ENCODE results near the gene IPCEF1.

IPCEF1 gene

DNA sequence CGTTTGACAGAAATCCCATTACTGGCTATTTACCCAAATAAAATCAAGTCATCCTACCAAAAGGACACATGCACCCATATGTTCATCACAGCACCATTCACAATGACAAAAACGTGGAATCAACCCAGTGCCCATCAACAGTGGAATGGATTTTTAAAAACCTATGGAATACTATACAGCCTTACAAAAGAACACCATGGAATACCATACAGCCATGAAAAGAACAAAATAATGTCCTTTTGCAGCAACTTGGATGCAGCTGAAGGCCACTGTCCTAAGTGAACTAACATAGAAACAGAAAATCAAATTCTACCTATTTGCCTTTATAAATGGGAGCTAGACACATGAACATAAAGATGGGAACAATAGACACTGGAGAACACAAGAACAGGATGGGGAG is 17.4 kb upstream of the IPCEF1 start:
- DNase-seq (ENCODE audit: low read depth, low spot score), result no peak

DNA sequence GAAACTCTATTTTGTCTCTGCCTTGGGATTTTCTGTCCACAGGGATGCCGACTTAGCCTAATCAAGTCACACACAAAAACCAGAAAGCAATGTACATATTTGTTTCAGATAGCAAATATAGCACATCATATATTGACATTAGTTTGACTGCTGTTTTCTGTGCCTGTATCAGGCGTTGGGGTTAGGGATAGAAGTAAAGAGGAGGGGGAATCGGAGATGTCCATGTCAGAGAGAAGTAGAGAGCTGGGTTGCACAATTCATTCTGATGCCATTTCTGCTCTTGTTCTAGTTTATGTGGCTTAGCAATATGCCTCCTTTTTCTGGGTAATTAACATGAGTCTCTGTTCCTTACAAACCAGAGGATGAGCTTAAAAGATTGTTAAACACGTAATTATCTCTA is 14.7 kb upstream of the IPCEF1 start:
- no peak for DNase-seq (ENCODE audit: low read depth, low spot score)

- no peak for DNase-seq (ENCODE audit: low read depth, low spot score)
Measured at GRCh38 chr6:154370545-154370944, 13.9 kb upstream of the IPCEF1 start.

GRCh38 chr6:154367839-154368695 is 11.5 kb upstream of the IPCEF1 start:
- no peak for DNase-seq (ENCODE audit: low read depth, low spot score)

DNA sequence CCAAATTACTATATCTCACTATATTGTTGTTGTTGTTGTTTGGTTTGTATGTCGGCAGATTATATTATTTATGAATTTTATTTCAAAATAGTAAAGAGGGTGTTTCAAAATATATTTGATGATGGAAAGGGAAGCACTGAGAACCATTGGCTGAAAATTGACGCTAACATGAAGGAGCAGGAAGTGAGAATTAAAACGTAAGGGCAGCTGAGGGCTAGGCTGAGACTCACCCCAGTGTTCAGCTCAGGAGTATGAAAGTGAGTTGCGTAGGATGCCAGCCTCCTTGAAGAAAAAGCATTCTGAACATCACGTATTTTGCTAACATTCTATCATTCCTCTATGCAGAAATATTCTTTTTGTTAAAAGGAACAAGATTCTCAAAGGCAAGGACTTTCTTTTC is 10.7 kb upstream of the IPCEF1 start:
- no peak for DNase-seq (ENCODE audit: low read depth, low spot score)

GRCh38 chr6:154363821-154364220 is 7.2 kb upstream of the IPCEF1 start:
- no peak for DNase-seq (ENCODE audit: low read depth, low spot score)

GRCh38 chr6:154361476-154361875 is 4.9 kb upstream of the IPCEF1 start:
- no peak for DNase-seq (ENCODE audit: low read depth, low spot score)

GRCh38 chr6:154360476-154360875 is 3.9 kb upstream of the IPCEF1 start:
- no peak for DNase-seq (ENCODE audit: low read depth, low spot score)

DNA sequence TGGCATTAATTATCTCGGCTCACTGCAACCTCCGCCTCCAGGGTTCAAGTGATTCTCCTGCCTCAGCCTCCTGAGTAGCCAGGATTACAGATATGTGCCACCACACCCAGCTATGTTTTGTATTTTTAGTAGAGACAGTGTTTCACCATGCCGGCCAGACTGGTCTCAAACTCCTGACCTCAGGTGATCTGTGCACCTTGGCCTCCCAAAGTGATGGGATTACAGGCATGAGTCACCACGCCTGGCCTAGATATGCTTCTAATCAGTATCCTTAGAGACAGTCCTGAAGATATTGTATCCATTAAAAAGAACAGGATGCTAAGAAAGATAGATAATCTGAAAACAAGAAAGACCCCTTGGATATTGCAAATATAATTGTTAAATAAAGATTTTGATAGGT is 3.1 kb upstream of the IPCEF1 start:
- DNase-seq (ENCODE audit: low read depth, low spot score), result no peak

DNA sequence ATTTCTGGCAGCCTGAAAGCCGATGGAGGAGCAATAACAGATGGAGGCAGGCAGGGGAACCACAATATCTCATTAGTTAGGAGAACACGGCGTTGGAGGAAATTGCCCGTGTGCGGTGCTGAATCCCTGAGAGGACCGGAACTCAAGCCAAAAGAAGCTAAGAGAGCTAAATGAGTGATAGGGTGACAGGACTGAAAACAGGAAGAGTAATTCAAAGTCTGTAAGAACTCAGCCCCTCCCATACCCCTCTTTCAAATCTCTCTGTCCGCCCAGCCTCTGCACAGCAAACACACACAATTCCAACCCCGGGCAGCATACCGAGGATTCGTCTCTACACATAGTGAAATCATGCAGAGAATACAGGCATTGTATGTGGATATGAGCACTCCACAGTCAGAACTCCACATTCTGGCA is 2.6 kb upstream of the IPCEF1 start:
- DNase-seq (ENCODE audit: low read depth, low spot score), result no peak

- no peak for DNase-seq (ENCODE audit: low read depth, low spot score)
Measured at GRCh38 chr6:154358019-154358545, 1.5 kb upstream of the IPCEF1 start.

GRCh38 chr6:154356113-154356512 is 490 bp downstream of the IPCEF1 start:
- DNase-seq (ENCODE audit: low read depth, low spot score), result no peak

DNA sequence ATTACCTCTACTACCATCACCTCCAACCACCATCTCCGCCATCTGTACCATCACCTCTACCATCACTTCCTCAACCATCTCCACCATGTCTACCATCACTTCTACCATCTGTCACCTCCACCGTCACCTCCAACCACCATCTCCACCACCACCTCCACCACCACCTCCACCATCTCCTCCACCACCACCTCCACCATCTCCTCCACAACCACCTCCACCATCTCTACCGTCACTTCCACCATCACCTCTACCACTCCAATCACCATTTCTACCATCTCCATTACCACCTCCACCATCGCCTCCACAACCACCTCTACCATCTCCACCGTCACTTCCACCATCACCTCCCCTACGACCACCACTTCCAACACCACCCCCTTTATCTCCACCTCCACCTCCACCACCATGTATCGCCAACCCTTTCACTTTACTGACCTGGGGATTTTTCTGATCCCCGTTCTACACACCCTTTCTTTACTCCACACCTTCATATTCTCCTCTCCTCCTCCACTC is 2.3 kb downstream of the IPCEF1 start:
- DNase-seq (ENCODE audit: low read depth, low spot score), result no peak

DNA sequence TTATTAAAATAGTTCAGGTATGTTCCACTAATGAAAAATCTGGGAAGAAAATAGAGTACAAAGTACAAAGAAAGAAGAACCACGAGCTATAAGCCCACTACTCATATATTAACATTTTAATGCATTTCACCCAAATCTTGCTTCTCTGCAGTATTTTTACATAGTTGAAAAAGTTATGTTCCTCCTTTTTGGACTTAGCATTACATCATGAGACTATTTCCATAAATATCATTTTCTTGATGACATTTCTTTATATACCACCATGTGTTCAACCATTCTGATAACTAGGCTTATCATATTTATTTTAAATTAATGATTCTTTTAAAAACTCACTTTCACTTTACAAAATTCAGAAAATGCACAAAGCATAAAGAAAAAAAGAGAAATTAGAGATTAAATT is 3.0 kb downstream of the IPCEF1 start:
- DNase-seq (ENCODE audit: low read depth, low spot score), result no peak

DNA sequence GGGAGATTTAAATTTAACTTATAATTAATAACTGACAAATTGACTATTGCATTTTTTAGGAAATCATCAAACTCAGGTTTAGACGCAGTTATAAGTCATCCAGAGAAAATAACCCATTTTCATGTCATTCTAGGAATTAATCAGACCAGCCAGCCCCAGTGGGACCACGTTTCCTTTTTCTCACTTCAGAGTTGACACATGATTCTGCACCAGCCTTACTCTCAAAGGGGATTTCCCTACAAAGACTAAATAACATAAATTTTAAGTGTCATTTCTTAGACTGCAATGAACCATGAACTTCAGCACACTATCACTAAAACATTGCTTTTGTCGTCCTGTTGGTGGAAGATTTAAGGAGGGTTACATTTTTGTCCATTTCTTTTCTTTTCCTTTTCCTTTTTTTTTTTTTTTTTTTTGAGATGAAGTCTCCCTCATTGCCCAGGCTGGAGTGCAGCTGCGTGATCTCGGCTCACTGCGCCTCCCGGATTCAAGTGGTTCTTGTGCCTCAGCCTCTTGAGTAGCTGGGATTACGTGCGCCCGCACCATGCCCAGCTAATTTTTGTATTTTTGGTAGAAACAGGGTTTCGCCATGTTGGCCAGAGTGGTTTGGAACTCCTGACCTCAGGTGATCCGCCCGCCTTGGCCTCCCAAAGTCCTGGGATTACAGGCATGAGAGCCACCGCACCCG is 3.6 kb downstream of the IPCEF1 start:
- DNase-seq (ENCODE audit: low read depth, low spot score), result no peak

DNA sequence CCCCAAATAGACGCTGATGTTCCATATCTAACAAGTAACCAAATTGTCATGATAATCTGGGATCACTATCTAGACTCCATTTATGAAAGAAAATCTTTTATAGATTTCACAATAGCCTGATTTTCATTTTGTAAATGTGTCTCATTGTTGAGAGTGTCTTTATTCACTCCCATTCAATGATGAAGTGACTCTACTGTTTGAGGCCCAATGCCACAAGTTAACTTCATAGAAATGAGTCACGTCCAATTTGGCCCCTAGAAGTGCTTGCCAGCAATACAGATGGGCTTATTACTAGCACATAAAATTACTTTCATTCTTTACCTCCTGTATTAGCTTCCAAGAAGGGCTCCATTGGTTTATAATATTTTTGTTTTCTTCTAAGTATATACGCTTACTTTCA is 6.3 kb downstream of the IPCEF1 start:
- no peak for DNase-seq (ENCODE audit: low read depth, low spot score)

DNA sequence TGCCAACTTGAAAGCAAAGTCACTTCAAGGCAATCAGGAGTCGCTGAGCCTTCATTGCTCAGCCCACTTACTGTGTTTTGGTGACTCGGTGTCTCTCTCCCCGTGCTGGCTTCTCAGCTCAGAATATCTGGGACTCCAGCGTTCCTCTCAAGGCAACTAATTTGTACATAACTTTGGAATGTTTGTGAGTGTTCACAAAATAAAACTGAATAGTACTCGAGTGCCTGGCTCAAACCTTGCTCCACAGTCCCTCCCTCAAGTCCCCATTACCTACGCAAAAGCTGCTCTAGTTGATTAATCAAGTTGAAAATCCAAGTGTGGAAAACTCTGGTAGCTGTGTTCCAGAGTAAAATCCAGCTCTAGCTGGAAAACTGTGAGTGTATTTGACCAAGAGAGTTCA is 8.6 kb downstream of the IPCEF1 start:
- no peak for DNase-seq (ENCODE audit: low read depth, low spot score)

DNA sequence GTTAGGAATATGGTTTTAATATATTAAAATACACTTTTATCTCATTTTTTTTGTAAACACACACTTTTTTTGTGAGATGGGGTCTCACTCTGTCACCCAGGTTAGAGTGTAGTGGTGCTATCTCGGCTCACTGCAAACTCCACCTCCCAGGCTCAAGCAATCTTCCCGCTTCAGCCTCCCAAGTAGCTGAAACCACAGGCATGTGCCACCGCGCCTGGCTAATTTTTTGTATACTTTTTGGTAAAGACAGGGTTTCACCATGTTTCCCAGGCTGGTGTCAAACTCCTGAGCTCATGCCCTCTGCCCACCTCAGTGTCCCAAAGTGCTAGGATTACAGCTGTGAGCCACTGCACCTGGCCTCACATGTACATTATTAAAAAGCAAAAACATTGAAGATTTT is 10.8 kb downstream of the IPCEF1 start:
- DNase-seq (ENCODE audit: low read depth, low spot score), result no peak

DNA sequence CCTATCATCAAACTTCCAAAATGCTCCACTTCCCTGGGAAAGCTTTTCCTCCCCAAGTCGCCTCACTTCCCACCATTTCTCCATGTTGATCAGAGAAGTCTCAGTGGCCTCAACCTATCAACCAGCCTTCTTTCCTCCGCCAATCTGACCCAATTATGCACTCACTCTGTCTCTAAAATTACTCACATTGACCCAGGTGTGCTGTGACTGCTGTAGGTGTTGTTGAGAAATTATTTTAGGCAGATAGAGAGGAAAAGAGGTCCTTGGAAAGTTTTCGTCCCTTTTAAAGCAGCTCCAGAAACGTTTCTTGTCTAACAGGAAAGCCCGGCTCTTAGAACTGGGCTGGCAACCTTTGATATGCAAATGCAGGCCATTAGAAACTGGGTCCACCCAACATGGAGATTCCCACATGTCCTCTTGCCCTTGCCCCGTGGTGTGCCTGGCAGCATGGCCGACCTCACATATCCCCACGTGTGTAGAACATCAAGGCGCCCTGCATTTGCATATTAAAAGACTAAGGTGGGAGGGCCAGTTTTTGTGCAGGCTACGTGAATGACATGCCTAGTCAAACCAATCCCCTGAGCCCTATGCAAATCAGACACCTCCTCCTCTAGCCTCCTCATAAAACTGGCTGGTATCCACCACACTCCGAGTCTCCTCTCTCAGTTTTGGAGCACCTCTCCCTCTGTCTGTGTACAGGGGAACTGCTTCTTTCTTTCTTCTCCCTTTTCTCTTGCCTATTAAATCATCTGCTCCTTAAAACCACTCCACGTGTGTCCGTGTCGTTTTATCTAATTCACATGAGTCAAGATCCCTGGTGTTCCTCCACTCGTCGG is 12.9 kb downstream of the IPCEF1 start:
- peak; percentile 88 for DNase-seq (ENCODE audit: low read depth, low spot score)

GRCh38 chr6:154341871-154342270 is 14.7 kb downstream of the IPCEF1 start:
- DNase-seq (ENCODE audit: low read depth, low spot score), result no peak

GRCh38 chr6:154341336-154341735 is 15.3 kb downstream of the IPCEF1 start:
- DNase-seq (ENCODE audit: low read depth, low spot score), result no peak

Data from iPS DF 19.7 (cell line).